ENCODE data around the gene MMGT1.

Gene MMGT1

GRCh38 chrX:135984256-135984655 is 10.5 kb upstream of the MMGT1 start:
- peaks cover 15% of the 10 kb centered on the region; the same call in 1 of the 2 replicates for H4K20me1 ChIP-seq
- peak overlapping the region; percentile 72; the same call in 1 of the 2 replicates for H3K27ac ChIP-seq
- TF ChIP-seq Cebpa-rat (IDR thresholded peaks at IDR 0.05), result no peak
- peak overlapping the region; percentile 65 for H3K4me2 ChIP-seq
- no peaks in the 10 kb centered on the region for H3K9me3 ChIP-seq
- peak overlapping the region; percentile 74 for H3K9ac ChIP-seq
- peaks cover 54% of the 10 kb centered on the region for H3K27me3 ChIP-seq
- H3K4me1 ChIP-seq, result peaks cover 38% of the 10 kb centered on the region
- peak overlapping the region; percentile 76; the same call in 1 of the 2 replicates for H3K4me3 ChIP-seq
- no peaks in the 10 kb centered on the region for H3K36me3 ChIP-seq

DNA sequence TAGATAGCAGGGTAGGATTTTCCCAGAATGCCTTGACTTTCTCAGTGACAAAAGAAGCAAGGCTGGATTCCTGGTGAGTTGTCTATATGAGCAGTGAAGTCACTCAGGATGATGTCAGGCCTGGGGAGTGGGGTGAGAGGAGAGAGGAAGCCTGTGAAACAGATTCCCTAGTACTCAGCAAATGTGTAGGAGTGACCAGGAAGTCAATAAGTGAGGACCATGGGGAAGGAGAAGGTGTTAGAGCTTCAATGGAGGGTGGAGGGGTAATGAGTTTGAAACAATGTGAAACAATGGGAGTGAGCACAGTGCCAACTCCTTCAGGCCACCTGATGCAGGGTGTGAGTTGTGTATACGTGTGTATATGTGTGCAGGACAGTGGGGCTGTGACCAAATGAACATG is 9.1 kb upstream of the MMGT1 start:
- peaks cover 6% of the 10 kb centered on the region; the same call in 1 of the 2 replicates for H4K20me1 ChIP-seq
- H3K9ac ChIP-seq, result no peak overlapping the region
- H3K4me3 ChIP-seq, result no peak overlapping the region
- no peak for TF ChIP-seq Cebpa-rat (IDR thresholded peaks at IDR 0.05)
- peak overlapping the region; percentile 65 for H3K4me2 ChIP-seq
- peaks cover 56% of the 10 kb centered on the region for H3K27me3 ChIP-seq
- H3K36me3 ChIP-seq, result no peaks in the 10 kb centered on the region
- H3K27ac ChIP-seq, result no peak overlapping the region
- peaks cover 38% of the 10 kb centered on the region for H3K4me1 ChIP-seq
- no peaks in the 10 kb centered on the region for H3K9me3 ChIP-seq

- H3K9ac ChIP-seq, result no peak overlapping the region
These were observed 7.9 kb upstream of the MMGT1 start for GRCh38 chrX:135981668-135982067.

GRCh38 chrX:135981010-135981409 is 7.2 kb upstream of the MMGT1 start:
- no peak for TF ChIP-seq Cebpa-rat (IDR thresholded peaks at IDR 0.05)

More at GRCh38 chrX:135981668-135982067, 7.9 kb upstream of the MMGT1 start:
- no peaks in the 10 kb centered on the region for H3K9me3 ChIP-seq
- peak overlapping the region; percentile 36; the same call in 1 of the 2 replicates for H3K4me2 ChIP-seq
- no peaks in the 10 kb centered on the region for H4K20me1 ChIP-seq
- TF ChIP-seq Cebpa-rat (IDR thresholded peaks at IDR 0.05), result no peak
- no peaks in the 10 kb centered on the region for H3K36me3 ChIP-seq
- no peak overlapping the region for H3K4me3 ChIP-seq
- peaks cover 57% of the 10 kb centered on the region for H3K27me3 ChIP-seq
- peaks cover 33% of the 10 kb centered on the region for H3K4me1 ChIP-seq
- H3K27ac ChIP-seq, result no peak overlapping the region

GRCh38 chrX:135977611-135978010 is 3.8 kb upstream of the MMGT1 start:
- TF ChIP-seq Cebpa-rat (IDR thresholded peaks at IDR 0.05), result no peak
- H3K36me3 ChIP-seq, result no peaks in the 10 kb centered on the region
- no peak overlapping the region for H3K4me2 ChIP-seq
- H3K4me3 ChIP-seq, result no peak overlapping the region
- H3K9me3 ChIP-seq, result no peaks in the 10 kb centered on the region
- H3K27me3 ChIP-seq, result peaks cover 65% of the 10 kb centered on the region
- peaks cover 9% of the 10 kb centered on the region for H4K20me1 ChIP-seq
- H3K4me1 ChIP-seq, result peaks cover 21% of the 10 kb centered on the region
- H3K9ac ChIP-seq, result no peak overlapping the region
- H3K27ac ChIP-seq, result no peak overlapping the region

More at GRCh38 chrX:135981010-135981409, 7.2 kb upstream of the MMGT1 start:
- Histone ChIP-seq H3K4me2 (peak overlapping the region; percentile 36), H3K27ac (no peak overlapping the region), H3K4me3 (no peak overlapping the region), H3K9me3 (no peaks in the 10 kb centered on the region), H3K36me3 (no peaks in the 10 kb centered on the region), H3K4me1 (peaks cover 28% of the 10 kb centered on the region), H4K20me1 (no peaks in the 10 kb centered on the region), H3K27me3 (peaks cover 61% of the 10 kb centered on the region), H3K9ac (no peak overlapping the region)

DNA sequence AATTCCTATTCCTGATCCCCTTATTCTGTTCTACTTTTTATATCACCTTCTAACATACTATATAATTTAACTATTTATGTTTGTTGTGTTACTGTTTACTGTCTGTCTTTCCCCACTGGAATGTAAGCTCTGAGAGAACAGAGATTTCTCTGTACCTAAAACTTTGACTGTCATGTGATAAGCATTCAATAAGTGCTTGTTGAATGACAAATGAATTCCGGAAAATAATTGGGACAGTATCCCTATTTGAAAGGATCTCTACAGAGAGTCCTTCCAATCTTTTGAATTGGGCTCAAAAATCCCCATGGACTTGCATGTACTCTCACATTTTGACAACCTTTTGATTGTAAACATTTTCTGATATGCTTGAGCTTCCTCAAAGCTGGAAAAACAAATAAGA is 1.6 kb upstream of the MMGT1 start:
- TF ChIP-seq Cebpa-rat (IDR thresholded peaks at IDR 0.05), result no peak
- Histone ChIP-seq H3K9ac (no peak overlapping the region), H3K9me3 (no peaks in the 10 kb centered on the region), H4K20me1 (peaks cover 21% of the 10 kb centered on the region), H3K27ac (no peak overlapping the region), H3K4me1 (peaks cover 25% of the 10 kb centered on the region), H3K4me3 (no peak overlapping the region), H3K27me3 (peaks cover 52% of the 10 kb centered on the region), H3K36me3 (no peaks in the 10 kb centered on the region), H3K4me2 (no peak overlapping the region)

GRCh38 chrX:135974279-135974856 is 580 bp upstream of the MMGT1 start:
- TF ChIP-seq Cebpa-rat (IDR thresholded peaks at IDR 0.05), result no peak
- Histone ChIP-seq H3K27ac (0 out of 2 replicates have a peak overlapping the region, but pooled peaks have one; percentile 30), H3K4me2 (peak overlapping the region; percentile 76), H3K27me3 (peaks cover 57% of the 10 kb centered on the region), H3K4me3 (peak overlapping the region; percentile 56), H3K9me3 (no peaks in the 10 kb centered on the region), H3K36me3 (no peaks in the 10 kb centered on the region), H3K4me1 (peaks cover 25% of the 10 kb centered on the region), H4K20me1 (peaks cover 21% of the 10 kb centered on the region), H3K9ac (peak overlapping the region; percentile 53)

DNA sequence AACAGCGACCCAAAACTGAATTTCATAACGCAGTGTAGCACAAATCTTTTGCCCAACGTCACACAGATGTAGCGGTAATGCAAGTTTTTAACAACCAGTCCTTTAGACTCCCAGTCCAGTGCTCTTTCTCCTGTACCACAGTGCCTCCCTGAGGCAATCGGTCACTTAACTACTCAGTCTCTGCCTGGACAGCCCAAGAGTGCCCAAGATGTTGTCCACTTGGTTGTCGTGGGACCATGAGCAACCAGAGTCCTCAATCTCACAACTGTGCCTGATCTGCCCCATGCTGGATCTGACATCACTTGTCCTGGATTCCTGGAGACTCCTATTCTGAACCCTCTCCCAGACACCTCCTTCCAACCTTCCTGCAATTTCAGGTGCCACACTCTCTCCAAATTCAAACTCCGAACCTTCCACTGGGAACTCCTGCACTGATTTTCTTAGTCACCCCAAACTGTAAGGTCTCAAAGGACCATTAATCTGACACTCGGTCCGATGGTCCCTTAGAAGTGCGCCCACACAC is 702 bp downstream of the MMGT1 start:
- H3K4me2 ChIP-seq, result peak overlapping the region; percentile 80
- peak overlapping the region; percentile 76 for H3K27ac ChIP-seq
- peak overlapping the region; percentile 73 for H3K4me3 ChIP-seq
- H4K20me1 ChIP-seq, result peaks cover 21% of the 10 kb centered on the region
- H3K9me3 ChIP-seq, result no peaks in the 10 kb centered on the region
- no peaks in the 10 kb centered on the region for H3K36me3 ChIP-seq
- peak overlapping the region; percentile 79 for H3K9ac ChIP-seq
- TF ChIP-seq Cebpa-rat (IDR thresholded peaks at IDR 0.05), result no peak
- peaks cover 25% of the 10 kb centered on the region for H3K4me1 ChIP-seq
- H3K27me3 ChIP-seq, result peaks cover 50% of the 10 kb centered on the region

DNA sequence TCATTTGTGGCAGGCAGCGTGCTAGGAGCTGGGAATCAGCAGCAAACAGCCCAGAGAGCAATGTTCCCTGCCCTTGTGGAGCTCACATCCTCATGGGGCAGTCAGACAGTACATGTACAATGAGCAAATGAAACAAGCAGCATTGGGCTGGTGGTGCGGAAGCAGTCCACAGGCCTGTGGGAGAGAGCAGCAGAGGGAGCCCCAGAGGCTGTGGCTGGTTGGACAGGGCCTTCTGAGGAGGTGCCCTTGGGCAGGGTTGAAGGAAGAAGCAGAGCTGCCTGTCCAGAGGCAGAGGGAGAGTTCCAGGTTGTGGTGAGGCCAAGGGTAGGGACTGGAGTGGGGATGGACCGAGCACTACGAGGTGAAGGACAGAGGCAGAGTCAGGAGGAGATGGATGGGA is 22.5 kb downstream of the MMGT1 start:
- Histone ChIP-seq H3K27ac (no peak overlapping the region), H3K36me3 (no peaks in the 10 kb centered on the region), H3K4me1 (no peaks in the 10 kb centered on the region), H3K9ac (no peak overlapping the region), H3K4me2 (no peak overlapping the region), H3K4me3 (no peak overlapping the region), H4K20me1 (no peaks in the 10 kb centered on the region), H3K27me3 (peaks cover 51% of the 10 kb centered on the region), H3K9me3 (no peaks in the 10 kb centered on the region)
- TF ChIP-seq Cebpa-rat (IDR thresholded peaks at IDR 0.05), result no peak

GRCh38 chrX:135944486-135944885 is 29.3 kb downstream of the MMGT1 start:
- Histone ChIP-seq H3K36me3 (no peaks in the 10 kb centered on the region), H3K4me1 (no peaks in the 10 kb centered on the region), H4K20me1 (no peaks in the 10 kb centered on the region), H3K4me2 (no peak overlapping the region), H3K4me3 (no peak overlapping the region), H3K9me3 (no peaks in the 10 kb centered on the region), H3K9ac (no peak overlapping the region), H3K27ac (no peak overlapping the region), H3K27me3 (peaks cover 50% of the 10 kb centered on the region)
- TF ChIP-seq Cebpa-rat (IDR thresholded peaks at IDR 0.05), result no peak

Measured in BLaER1 (cell line).